Measurements from ENCODE around the gene CACNG3. TPM values are rescaled to one million over a fixed set of nuclear protein-coding genes. Genes with fewer than 3 reads are reported as not detected.

Gene CACNG3
- total RNA-seq, 4 donors from 2014 or later, result not detected

DNA sequence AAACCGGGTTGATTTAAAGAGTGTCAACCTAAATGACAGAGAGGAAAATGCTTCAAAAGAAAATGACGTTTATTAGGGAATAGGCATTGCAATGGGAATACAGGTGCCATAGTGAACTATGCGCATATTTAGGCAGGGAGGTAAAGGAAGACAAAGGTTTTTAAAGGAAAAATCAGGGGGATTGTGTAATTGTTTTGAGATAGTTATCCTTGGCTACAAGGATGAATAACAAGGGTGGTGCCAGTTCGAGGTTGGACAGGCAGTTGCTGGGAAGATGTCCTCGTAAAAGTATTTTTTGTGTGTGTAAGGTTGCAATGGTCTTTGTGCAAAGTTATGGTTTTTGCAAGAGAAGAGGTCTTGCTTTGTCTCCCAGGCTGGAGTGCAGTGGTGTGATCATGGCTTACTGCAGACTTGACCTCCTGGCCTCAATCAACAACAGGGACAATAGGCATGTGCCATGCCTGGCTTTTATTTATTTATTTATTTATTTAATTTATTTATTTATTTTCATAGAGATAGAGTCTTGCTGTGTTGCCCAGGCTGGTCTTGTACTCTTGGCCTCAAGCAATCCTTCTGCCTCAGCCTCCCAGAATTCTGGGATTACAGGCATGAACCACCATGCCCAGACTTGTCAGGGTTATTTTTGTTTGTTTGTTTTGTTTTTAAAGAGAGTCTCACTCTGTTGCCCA, 63.1 kb downstream of the CACNG3 start:
- Histone ChIP-seq H3K4me1 (no peaks in the 10 kb centered on the region), H3K27me3 (peaks cover 12% of the 10 kb centered on the region), H3K36me3 (no peaks in the 10 kb centered on the region), H3K9me3 (no peaks in the 10 kb centered on the region), H3K4me3 (no peak overlapping the region), H3K27ac (no peak overlapping the region)
- TF ChIP-seq POLR2A (IDR thresholded peaks at IDR 0.05) (no peak), CTCF (IDR thresholded peaks at IDR 0.05) (no peak), POLR2AphosphoS5 (IDR thresholded peaks at IDR 0.05) (no peak), EP300 (IDR thresholded peaks at IDR 0.05; ENCODE audit: low read depth) (no peak)
- intact Hi-C loops (cut with DNase I; ENCODE audit: low total_unique reads) (no loop called here), in situ Hi-C loops (cut with MboI; ENCODE audit: low pct_ligation_motif_present in 1 of 4, low pct_unique_long_range_greater_than_20kb in 1 of 4, low sequenced_read_pairs in 3 of 4) (no loop called here)
- WGBS, 2 donors (ENCODE audit: low coverage in 1 of 2), result 56 to 59% methylated on average over 5 of the region's 5 CpGs
- no peak for DNase-seq

DNA sequence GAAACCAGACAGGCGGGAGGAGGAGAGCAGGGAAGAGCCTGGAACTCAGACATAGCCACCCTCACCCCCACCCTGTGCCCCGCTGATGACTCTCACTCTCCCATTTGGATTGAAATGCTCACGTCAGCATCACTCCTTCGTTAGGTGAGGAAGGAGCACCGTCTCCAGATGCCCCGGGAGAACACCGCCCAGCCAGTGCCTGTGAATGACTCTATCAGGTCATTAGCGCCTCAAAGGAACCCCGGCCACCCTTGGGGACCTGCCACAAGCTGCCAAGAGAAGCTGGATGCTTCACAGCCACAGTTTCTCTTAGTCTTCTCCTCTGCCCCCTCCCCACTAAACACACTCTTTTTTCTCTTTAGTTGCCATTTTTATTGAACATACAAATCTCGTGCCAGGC, 66.0 kb downstream of the CACNG3 start:
- 33 to 42% methylated on average over 4 to 10 of the region's 10 CpGs for WGBS, 2 donors (ENCODE audit: low coverage in 1 of 2)
- H3K4me1 ChIP-seq, result no peaks in the 10 kb centered on the region
- TF ChIP-seq EP300 (IDR thresholded peaks at IDR 0.05; ENCODE audit: low read depth), result no peak
- TF ChIP-seq POLR2A (IDR thresholded peaks at IDR 0.05), result no peak
- no peak for TF ChIP-seq POLR2AphosphoS5 (IDR thresholded peaks at IDR 0.05)
- TF ChIP-seq CTCF (IDR thresholded peaks at IDR 0.05), result no peak
- H3K4me3 ChIP-seq, result no peak overlapping the region
- peaks cover 9% of the 10 kb centered on the region for H3K27me3 ChIP-seq
- in situ Hi-C loops (cut with MboI; ENCODE audit: low pct_ligation_motif_present in 1 of 4, low pct_unique_long_range_greater_than_20kb in 1 of 4, low sequenced_read_pairs in 3 of 4), result no loop called here
- intact Hi-C loops (cut with DNase I; ENCODE audit: low total_unique reads), result no loop called here
- no peak for DNase-seq
- no peak overlapping the region for H3K27ac ChIP-seq
- H3K9me3 ChIP-seq, result no peaks in the 10 kb centered on the region
- H3K36me3 ChIP-seq, result no peaks in the 10 kb centered on the region

GRCh38 chr16:24324421-24324820, 68.3 kb downstream of the CACNG3 start:
- TF ChIP-seq POLR2A (IDR thresholded peaks at IDR 0.05), result no peak
- Histone ChIP-seq H3K9me3 (no peaks in the 10 kb centered on the region), H3K4me3 (no peak overlapping the region), H3K27me3 (peaks cover 9% of the 10 kb centered on the region), H3K4me1 (no peaks in the 10 kb centered on the region), H3K27ac (no peak overlapping the region), H3K36me3 (no peaks in the 10 kb centered on the region)
- DNase-seq, result no peak
- in situ Hi-C loops (cut with MboI; ENCODE audit: low pct_ligation_motif_present in 1 of 4, low pct_unique_long_range_greater_than_20kb in 1 of 4, low sequenced_read_pairs in 3 of 4) (no loop called here), intact Hi-C loops (cut with DNase I; ENCODE audit: low total_unique reads) (no loop called here)
- 20 to 65% methylated on average over 1 of the region's 1 CpG for WGBS, 2 donors (ENCODE audit: low coverage in 1 of 2)

GRCh38 chr16:24328835-24329452, 72.8 kb downstream of the CACNG3 start:
- intact Hi-C loops (cut with DNase I; ENCODE audit: low total_unique reads), result no loop called here
- H3K9me3 ChIP-seq, result no peaks in the 10 kb centered on the region
- no peak for DNase-seq
- H3K27ac ChIP-seq, result no peak overlapping the region
- no peak overlapping the region for H3K4me3 ChIP-seq
- H3K27me3 ChIP-seq, result no peaks in the 10 kb centered on the region
- no peak for TF ChIP-seq POLR2A (IDR thresholded peaks at IDR 0.05)
- in situ Hi-C loops (cut with MboI; ENCODE audit: low pct_ligation_motif_present in 1 of 4, low pct_unique_long_range_greater_than_20kb in 1 of 4, low sequenced_read_pairs in 3 of 4), result no loop called here
- no peaks in the 10 kb centered on the region for H3K36me3 ChIP-seq
- 35 to 69% methylated on average over 2 to 14 of the region's 14 CpGs for WGBS, 2 donors (ENCODE audit: low coverage in 1 of 2)
- H3K4me1 ChIP-seq, result no peaks in the 10 kb centered on the region

DNA sequence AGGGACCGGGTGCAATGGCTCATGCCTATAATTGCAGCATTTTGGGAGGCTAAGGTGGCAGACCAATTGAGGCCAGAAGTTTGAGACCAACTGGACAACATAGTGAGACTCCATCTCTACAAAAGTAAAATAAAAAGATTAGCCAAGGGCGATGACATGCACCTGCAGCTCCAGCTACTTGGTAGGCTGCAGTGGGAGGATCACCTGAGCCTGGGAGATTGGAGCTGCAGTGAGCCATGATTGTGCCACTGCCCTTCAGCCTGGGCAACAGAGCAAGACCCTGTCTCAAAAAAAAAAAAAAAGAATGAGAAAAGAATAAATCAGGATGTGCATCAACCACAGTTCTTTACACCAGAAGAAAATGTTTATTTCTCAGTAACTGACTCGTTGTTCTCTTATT, 76.0 kb downstream of the CACNG3 start:
- WGBS, 2 donors (ENCODE audit: low coverage in 1 of 2), result 75 to 87% methylated on average over 2 to 3 of the region's 3 CpGs
- TF ChIP-seq POLR2A (IDR thresholded peaks at IDR 0.05) (no peak), EP300 (IDR thresholded peaks at IDR 0.05; ENCODE audit: low read depth) (no peak), CTCF (IDR thresholded peaks at IDR 0.05) (no peak), POLR2AphosphoS5 (IDR thresholded peaks at IDR 0.05) (no peak)
- intact Hi-C loops (cut with DNase I; ENCODE audit: low total_unique reads), result no loop called here

More for the DNA sequence above, 76.0 kb downstream of the CACNG3 start:
- no peaks in the 10 kb centered on the region for H3K36me3 ChIP-seq
- H3K4me1 ChIP-seq, result no peaks in the 10 kb centered on the region
- H3K27me3 ChIP-seq, result no peaks in the 10 kb centered on the region
- H3K9me3 ChIP-seq, result no peaks in the 10 kb centered on the region
- no peak for DNase-seq
- in situ Hi-C loops (cut with MboI; ENCODE audit: low pct_ligation_motif_present in 1 of 4, low pct_unique_long_range_greater_than_20kb in 1 of 4, low sequenced_read_pairs in 3 of 4), result no loop called here
- no peak overlapping the region for H3K4me3 ChIP-seq
- no peak overlapping the region for H3K27ac ChIP-seq

Measured in transverse colon (tissue), 4 donors.